MG63 (cell line): ENCODE measurements around the gene C11orf68. TPM values are rescaled to one million over a fixed set of nuclear protein-coding genes. Genes with fewer than 3 reads are reported as not detected.
A peak's percentile ranks its signal among the peaks of the same experiment; 100 is the strongest.

ENCODE experiments used
- DNase-seq: peaks from one replicate; pipeline ENCODE4 v3.0.0-alpha.2; 2020
- H3K27me3 ChIP-seq: fragments of 250-450 bp; sonication (Bioruptor Pico); 2 replicates; pipeline ENCODE4 v1.5.1; 2020; ENCODE audit warnings: mild to moderate bottlenecking, moderate library complexity
- H3K36me3 ChIP-seq: fragments of 250-450 bp; sonication (Bioruptor Pico); 2 replicates; pipeline ENCODE4 v1.5.1; 2020; ENCODE audit warnings: mild to moderate bottlenecking, moderate library complexity
- H3K4me3 ChIP-seq: fragments of 250-450 bp; sonication (Bioruptor Pico); 2 replicates; pipeline ENCODE4 v1.5.1; 2020; ENCODE audit warnings: mild to moderate bottlenecking, moderate library complexity
- H3K9me3 ChIP-seq: fragments of 250-450 bp; sonication (Bioruptor Pico); 2 replicates; pipeline ENCODE4 v1.5.1; 2020; ENCODE audit warnings: mild to moderate bottlenecking, moderate library complexity
- total RNA-seq: library from RNA; depleted of rRNA; stranded (reverse); fragments of >200 nt; shearing (Covaris generic); gene quantifications from 2 replicates; pipeline ENCODE4 v1.2.3, GENCODE V29; 2014; ENCODE audit warnings: low replicate concordance

C11orf68 gene
- total RNA-seq, 1 experiment from 2014 or later: 46.6 TPM

GRCh38 chr11:65887723-65888162, 31.1 kb downstream of the C11orf68 start:
- H3K36me3 ChIP-seq: peaks cover 59% of the 10 kb centered on the region
- no peaks in the 10 kb centered on the region for H3K9me3 ChIP-seq
- peak overlapping the region; percentile 91 for H3K4me3 ChIP-seq
- no peak for DNase-seq
- no peaks in the 10 kb centered on the region for H3K27me3 ChIP-seq

- Histone ChIP-seq H3K4me3 (peak overlapping the region; percentile 91), H3K9me3 (no peaks in the 10 kb centered on the region), H3K36me3 (peaks cover 52% of the 10 kb centered on the region), H3K27me3 (no peaks in the 10 kb centered on the region)
- no peak for DNase-seq
Observed at GRCh38 chr11:65886826-65887722, 31.8 kb downstream of the C11orf68 start.

- Histone ChIP-seq H3K9me3 (no peaks in the 10 kb centered on the region), H3K36me3 (peaks cover 46% of the 10 kb centered on the region), H3K4me3 (no peak overlapping the region), H3K27me3 (no peaks in the 10 kb centered on the region)
- DNase-seq: no peak
Observed at GRCh38 chr11:65885808-65886536, 32.9 kb downstream of the C11orf68 start.

GRCh38 chr11:65885231-65885630, 33.6 kb downstream of the C11orf68 start:
- Histone ChIP-seq H3K27me3 (no peaks in the 10 kb centered on the region), H3K36me3 (peaks cover 46% of the 10 kb centered on the region), H3K4me3 (no peak overlapping the region), H3K9me3 (no peaks in the 10 kb centered on the region)
- no peak for DNase-seq

- peaks cover 46% of the 10 kb centered on the region for H3K36me3 ChIP-seq
- no peaks in the 10 kb centered on the region for H3K9me3 ChIP-seq
- peak; percentile 75 for DNase-seq
- H3K4me3 ChIP-seq: no peak overlapping the region
- H3K27me3 ChIP-seq: no peaks in the 10 kb centered on the region
Observed at GRCh38 chr11:65884716-65885092, 34.2 kb downstream of the C11orf68 start.

GRCh38 chr11:65883786-65884715, 34.8 kb downstream of the C11orf68 start:
- H3K36me3 ChIP-seq: peaks cover 46% of the 10 kb centered on the region
- no peaks in the 10 kb centered on the region for H3K27me3 ChIP-seq
- no peaks in the 10 kb centered on the region for H3K9me3 ChIP-seq
- no peak for DNase-seq
- no peak overlapping the region for H3K4me3 ChIP-seq

GRCh38 chr11:65883058-65883761, 35.7 kb downstream of the C11orf68 start:
- no peak for DNase-seq
- Histone ChIP-seq H3K9me3 (no peaks in the 10 kb centered on the region), H3K36me3 (peaks cover 46% of the 10 kb centered on the region), H3K4me3 (no peak overlapping the region), H3K27me3 (no peaks in the 10 kb centered on the region)

GRCh38 chr11:65882120-65883057, 36.5 kb downstream of the C11orf68 start:
- Histone ChIP-seq H3K36me3 (peaks cover 41% of the 10 kb centered on the region), H3K27me3 (no peaks in the 10 kb centered on the region), H3K9me3 (no peaks in the 10 kb centered on the region), H3K4me3 (no peak overlapping the region)
- no peak for DNase-seq

GRCh38 chr11:65880844-65881421, 37.9 kb downstream of the C11orf68 start:
- H3K27me3 ChIP-seq: no peaks in the 10 kb centered on the region
- peak; percentile 36 for DNase-seq
- H3K4me3 ChIP-seq: no peak overlapping the region
- H3K36me3 ChIP-seq: peaks cover 30% of the 10 kb centered on the region
- H3K9me3 ChIP-seq: no peaks in the 10 kb centered on the region

GRCh38 chr11:65880027-65880426, 38.8 kb downstream of the C11orf68 start:
- no peak for DNase-seq
- Histone ChIP-seq H3K9me3 (no peaks in the 10 kb centered on the region), H3K36me3 (peaks cover 22% of the 10 kb centered on the region), H3K4me3 (no peak overlapping the region), H3K27me3 (no peaks in the 10 kb centered on the region)

GRCh38 chr11:65879617-65880016, 39.2 kb downstream of the C11orf68 start, which contains the start of gene CTSW:
TSS of gene CTSW (plus strand) at chr11:65879837. CDS start at chr11:65879855, 18 bp downstream.
- Histone ChIP-seq H3K36me3 (peaks cover 18% of the 10 kb centered on the region), H3K9me3 (no peaks in the 10 kb centered on the region), H3K27me3 (no peaks in the 10 kb centered on the region), H3K4me3 (no peak within 1 kb of the TSS)
- DNase-seq: no peak

GRCh38 chr11:65873318-65874156, 45.3 kb downstream of the C11orf68 start:
- Histone ChIP-seq H3K36me3 (peaks cover 30% of the 10 kb centered on the region), H3K27me3 (no peaks in the 10 kb centered on the region), H3K4me3 (peak overlapping the region; percentile 74), H3K9me3 (no peaks in the 10 kb centered on the region)
- DNase-seq: peak; percentile 88

GRCh38 chr11:65872586-65873317, 46.1 kb downstream of the C11orf68 start, which contains the start of gene EFEMP2:
TSS of gene EFEMP2 (minus strand) at chr11:65872800. CDS start at chr11:65872354, 446 bp downstream.
- Histone ChIP-seq H3K9me3 (no peaks in the 10 kb centered on the region), H3K27me3 (no peaks in the 10 kb centered on the region), H3K36me3 (peaks cover 38% of the 10 kb centered on the region), H3K4me3 (peak within 1 kb of the TSS; percentile 74)
- DNase-seq: peak; percentile 79
